GM12878 (cell line): ENCODE measurements around the gene SMIM14. TPM values are rescaled to one million over a fixed set of nuclear protein-coding genes. Genes with fewer than 3 reads are reported as not detected.

Source experiments
- ASH2L ChIP-seq: fragments of 300-600, 200-600 bp; sonication (generic); IDR thresholded peaks from 2 replicates; pipeline ENCODE4 v1.6.1; 2017; ENCODE audit warnings: low read depth, mild to moderate bottlenecking, borderline replicate concordance
- BCL3 ChIP-seq: IDR thresholded peaks from 2 replicates; pipeline ENCODE4 v1.6.1; 2011; ENCODE audit warnings: borderline replicate concordance, low read depth, mild to moderate bottlenecking, moderate library complexity, low read length; ENCODE audit not compliant: insufficient read depth, poor library complexity, severe bottlenecking
- CEBPB ChIP-seq, 2 experiments: fragments of 150-350 bp in 1 of 2; IDR thresholded peaks; 2 replicates each; pipeline ENCODE4 v1.6.1; 2012 to 2014; ENCODE audit warnings: low read depth in 2 of 2, low read length in 2 of 2, borderline replicate concordance in 1 of 2, inconsistent platforms in 1 of 2
- E2F4 ChIP-seq: IDR thresholded peaks from 2 replicates; pipeline ENCODE4 v1.6.1; 2012; ENCODE audit warnings: low read depth, low read length, improper control_type of control experiment
- GATAD2B ChIP-seq: fragments of 450-650 bp; conservative IDR thresholded peaks from 2 replicates; pipeline ENCODE4 v1.6.1; 2017; ENCODE audit warnings: low read depth, mild to moderate bottlenecking, moderate library complexity
- HDGF ChIP-seq: fragments of 450-650 bp; IDR thresholded peaks from 2 replicates; pipeline ENCODE4 v1.6.1; 2016; ENCODE audit warnings: antibody characterized with exemption
- HSF1 ChIP-seq: fragments of 150-350 bp; IDR thresholded peaks from 2 replicates; pipeline ENCODE4 v1.6.1; 2014; ENCODE audit warnings: mild to moderate bottlenecking, low read depth, low read length
- KAT2A ChIP-seq: conservative IDR thresholded peaks from 2 replicates; pipeline ENCODE4 v1.6.1; 2011; ENCODE audit warnings: low read depth, low read length; ENCODE audit not compliant: control insufficient read depth
- KLF5 ChIP-seq: fragments of 450-650 bp; IDR thresholded peaks from 2 replicates; pipeline ENCODE4 v1.6.1; 2014; ENCODE audit warnings: mild to moderate bottlenecking; ENCODE audit not compliant: partially characterized antibody
- MYC ChIP-seq: IDR thresholded peaks from 2 replicates; pipeline ENCODE4 v1.6.1; 2011; ENCODE audit warnings: mild to moderate bottlenecking, low read length, moderate library complexity, inconsistent platforms; ENCODE audit not compliant: insufficient read depth, insufficient replicate concordance, insufficient read length, severe bottlenecking
- NBN ChIP-seq: fragments of 450-650 bp; IDR thresholded peaks from 2 replicates; pipeline ENCODE4 v1.6.1; 2016
- POLR2AphosphoS2 ChIP-seq: IDR thresholded peaks from 2 replicates; pipeline ENCODE4 v1.6.1; 2011; ENCODE audit warnings: low read depth, mild to moderate bottlenecking, low read length, improper control_type of control experiment, moderate library complexity
- POLR2AphosphoS5 ChIP-seq: IDR thresholded peaks from 2 replicates; pipeline ENCODE4 v1.6.1; 2011; ENCODE audit warnings: mild to moderate bottlenecking, low read length, inconsistent platforms
- RFX5 ChIP-seq: IDR thresholded peaks from 2 replicates; pipeline ENCODE4 v1.6.1; 2011; ENCODE audit warnings: low read depth, low read length, improper control_type of control experiment
- SKIL ChIP-seq: fragments of 450-650 bp; IDR thresholded peaks from 2 replicates; pipeline ENCODE4 v1.6.1; 2017; ENCODE audit warnings: mild to moderate bottlenecking, low read depth, inconsistent platforms; ENCODE audit not compliant: poor library complexity, severe bottlenecking
- SP1 ChIP-seq: IDR thresholded peaks from one replicate; pipeline ENCODE4 v1.6.1; 2011; ENCODE audit warnings: low read depth, low read length
- STAT1 ChIP-seq: fragments of 450-650 bp; conservative IDR thresholded peaks from 2 replicates; pipeline ENCODE4 v1.6.1; 2014; ENCODE audit warnings: antibody characterized with exemption, mild to moderate bottlenecking
- STAT3 ChIP-seq: IDR thresholded peaks from 2 replicates; pipeline ENCODE4 v1.6.1; 2011; ENCODE audit warnings: low read depth, low read length, improper control_type of control experiment
- ZSCAN29 ChIP-seq: fragments of 450-650 bp; IDR thresholded peaks from 2 replicates; pipeline ENCODE4 v1.6.1; 2017; ENCODE audit warnings: mild to moderate bottlenecking, moderate library complexity
- ZZZ3 ChIP-seq: IDR thresholded peaks from 2 replicates; pipeline ENCODE4 v1.6.1; 2011; ENCODE audit warnings: low read depth; ENCODE audit not compliant: control insufficient read depth, insufficient read length
- polyA plus RNA-seq, 11 experiments: library from polyadenylated mRNA; depleted of rRNA in 4 of 11; unstranded in 6 of 11; stranded (reverse) in 5 of 11; fragments of >200 nt; fragmentation: Nextera tagmentation in 4 of 11; fragmentation: Illumina TruSeq in 1 of 11; extraction: Ambion mirVana in 4 of 11; extraction: Trizol in 1 of 11; gene quantifications; 1 replicate in 1 of 11; 2 replicates in 10 of 11; pipeline versions ENCODE4 v1.2.1 to v1.2.3, GENCODE V29; 2011 to 2016; ENCODE audit warnings: inconsistent platforms in 2 of 11, missing spikeins in 2 of 11, low read depth in 1 of 11
- total RNA-seq, 4 experiments: library from RNA; depleted of rRNA in 3 of 4; stranded (reverse); fragments of >200 nt in 3 of 4; fragmentation: Illumina TruSeq in 1 of 4; extraction: Trizol in 1 of 4; gene quantifications; 2 replicates each; pipeline versions ENCODE4 v1.2.1 to v1.2.3, GENCODE V29; 2013 to 2021
- TF ChIP-seq, protein P1 (sequence below): fragments of 450-650 bp; formaldehyde crosslinking; IDR thresholded peaks from 2 replicates; pipeline ENCODE4 v1.4.0; 2022; ENCODE audit warnings: mild to moderate bottlenecking, moderate library complexity

SMIM14 gene
- total and polyA plus RNA-seq, 10 of the 15 experiments (the other 5 are each of a cell fraction or from before 2014, with no cell fraction given), result 125 to 671 (median 188) TPM

DNA sequence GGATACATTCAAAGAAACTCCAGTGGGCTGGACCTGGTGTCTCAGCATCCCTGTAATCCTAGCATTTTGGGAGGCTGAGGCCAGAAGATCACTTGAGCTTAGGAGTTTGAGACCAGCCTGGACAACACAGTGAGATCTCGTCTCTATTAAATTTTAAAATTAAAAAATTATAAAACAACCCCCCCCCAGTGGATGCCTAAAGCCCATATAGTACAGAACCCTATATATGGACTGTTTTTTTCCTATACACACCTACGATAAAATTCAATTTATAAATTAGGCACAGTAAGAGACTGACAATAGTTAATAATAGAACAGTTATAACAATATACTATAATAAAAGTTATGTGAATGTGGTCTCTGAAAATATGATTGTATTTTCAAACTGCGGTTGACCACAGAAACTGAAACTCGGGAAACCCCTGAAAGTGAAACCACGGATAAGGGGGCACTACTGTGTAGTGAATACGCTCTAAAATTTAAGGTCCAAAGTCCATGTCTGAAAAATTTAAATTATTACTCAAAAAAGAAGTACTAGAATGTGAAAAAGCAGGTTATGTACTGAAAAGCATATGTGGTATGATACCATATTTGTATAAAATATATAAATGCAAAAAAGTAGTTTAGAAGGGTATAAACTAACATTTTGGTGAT, 2.0 kb downstream of the SMIM14 start (continued):
- TF ChIP-seq MYC (no peak), CEBPB (IDR thresholded peaks at IDR 0.05; ENCODE audit: borderline replicate concordance in 1 of 2, low read depth in 2 of 2, low read length in 2 of 2) (0 out of 4 replicates have a peak, but pooled peaks of 1 of the 2 experiments have one; percentile 21), KAT2A (no peak), SP1 (no peak), POLR2AphosphoS5 (no peak), GATAD2B (peak; percentile 71; the same call in 1 of the 2 replicates), E2F4 (no peak), ZZZ3 (no peak), POLR2AphosphoS2 (no peak), SKIL (peak; percentile 92), ZSCAN29 (peak; percentile 53; the same call in 1 of the 2 replicates), STAT1 (no peak), HSF1 (no peak), ASH2L (no peak), HDGF (no peak), BCL3 (peak; percentile 27), KLF5 (no peak), NBN (peak; percentile 33; the same call in 1 of the 2 replicates), RFX5 (no peak), STAT3 (no peak)
- TF ChIP-seq, protein P1, sequence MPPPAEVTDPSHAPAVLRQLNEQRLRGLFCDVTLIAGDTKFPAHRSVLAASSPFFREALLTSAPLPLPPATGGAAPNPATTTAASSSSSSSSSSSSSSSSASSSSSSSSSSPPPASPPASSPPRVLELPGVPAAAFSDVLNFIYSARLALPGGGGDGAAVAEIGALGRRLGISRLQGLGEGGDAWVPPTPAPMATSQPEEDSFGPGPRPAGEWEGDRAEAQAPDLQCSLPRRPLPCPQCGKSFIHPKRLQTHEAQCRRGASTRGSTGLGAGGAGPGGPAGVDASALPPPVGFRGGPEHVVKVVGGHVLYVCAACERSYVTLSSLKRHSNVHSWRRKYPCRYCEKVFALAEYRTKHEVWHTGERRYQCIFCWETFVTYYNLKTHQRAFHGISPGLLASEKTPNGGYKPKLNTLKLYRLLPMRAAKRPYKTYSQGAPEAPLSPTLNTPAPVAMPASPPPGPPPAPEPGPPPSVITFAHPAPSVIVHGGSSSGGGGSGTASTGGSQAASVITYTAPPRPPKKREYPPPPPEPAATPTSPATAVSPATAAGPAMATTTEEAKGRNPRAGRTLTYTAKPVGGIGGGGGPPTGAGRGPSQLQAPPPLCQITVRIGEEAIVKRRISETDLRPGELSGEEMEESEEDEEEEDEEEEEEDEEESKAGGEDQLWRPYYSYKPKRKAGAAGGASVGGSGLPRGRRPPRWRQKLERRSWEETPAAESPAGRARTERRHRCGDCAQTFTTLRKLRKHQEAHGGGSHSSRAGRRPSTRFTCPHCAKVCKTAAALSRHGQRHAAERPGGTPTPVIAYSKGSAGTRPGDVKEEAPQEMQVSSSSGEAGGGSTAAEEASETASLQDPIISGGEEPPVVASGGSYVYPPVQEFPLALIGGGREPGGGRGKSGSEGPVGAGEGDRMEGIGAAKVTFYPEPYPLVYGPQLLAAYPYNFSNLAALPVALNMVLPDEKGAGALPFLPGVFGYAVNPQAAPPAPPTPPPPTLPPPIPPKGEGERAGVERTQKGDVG (CRISPR knock-in tag), result no peak
